Ovary (tissue), 3 donors: ENCODE data around the gene SULT2B1.

Experiments
- EP300 ChIP-seq: sonication (generic); formaldehyde crosslinking; IDR thresholded peaks from one replicate; pipeline ENCODE4 v1.6.1; 2017; ENCODE audit warnings: antibody characterized with exemption
- POLR2A ChIP-seq: fragments of 450-650 bp; IDR thresholded peaks from one replicate; pipeline ENCODE4 v1.6.1; 2017; ENCODE audit warnings: antibody characterized with exemption, mild to moderate bottlenecking, moderate library complexity
- TF ChIP-seq, protein P1 (sequence below), 3 donors: fragments of 450-650 bp in 2 of 3; fragments of 200-600 bp in 1 of 3; IDR thresholded peaks; one replicate each; pipeline versions ENCODE4 v1.5.1 to v1.8.0; 2016 to 2022; ENCODE audit warnings: antibody characterized with exemption in 3 of 3, mild to moderate bottlenecking in 1 of 3
- donor health status: DM: no; HTN: no; CAD: no.

DNA sequence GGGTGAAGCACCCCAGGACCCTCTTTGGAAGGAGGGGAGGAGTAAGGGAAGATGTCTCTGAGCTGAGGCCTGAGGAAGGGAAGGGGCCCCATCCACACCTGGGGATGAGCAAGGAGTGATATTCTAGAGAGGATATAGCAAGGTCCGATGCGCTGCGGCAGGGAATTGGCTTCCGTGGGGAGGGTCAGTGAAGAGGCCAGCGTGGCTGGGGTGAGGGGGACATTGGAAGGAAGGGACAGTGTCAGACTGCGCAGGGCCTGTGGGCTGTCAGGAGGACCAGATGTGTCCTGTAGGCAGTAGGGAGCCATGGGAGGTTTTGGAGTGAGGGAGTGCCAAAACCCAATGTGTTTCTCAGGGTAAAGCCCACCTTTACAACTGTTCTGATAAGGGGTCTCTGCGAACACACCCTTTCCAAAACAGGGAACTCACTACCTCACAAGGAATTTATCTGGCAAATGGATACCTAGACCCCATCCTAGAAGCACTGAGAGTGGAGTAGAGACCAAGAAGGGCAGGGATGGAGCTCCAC is 44.0 kb upstream of the SULT2B1 start:
- TF ChIP-seq, protein P1, sequence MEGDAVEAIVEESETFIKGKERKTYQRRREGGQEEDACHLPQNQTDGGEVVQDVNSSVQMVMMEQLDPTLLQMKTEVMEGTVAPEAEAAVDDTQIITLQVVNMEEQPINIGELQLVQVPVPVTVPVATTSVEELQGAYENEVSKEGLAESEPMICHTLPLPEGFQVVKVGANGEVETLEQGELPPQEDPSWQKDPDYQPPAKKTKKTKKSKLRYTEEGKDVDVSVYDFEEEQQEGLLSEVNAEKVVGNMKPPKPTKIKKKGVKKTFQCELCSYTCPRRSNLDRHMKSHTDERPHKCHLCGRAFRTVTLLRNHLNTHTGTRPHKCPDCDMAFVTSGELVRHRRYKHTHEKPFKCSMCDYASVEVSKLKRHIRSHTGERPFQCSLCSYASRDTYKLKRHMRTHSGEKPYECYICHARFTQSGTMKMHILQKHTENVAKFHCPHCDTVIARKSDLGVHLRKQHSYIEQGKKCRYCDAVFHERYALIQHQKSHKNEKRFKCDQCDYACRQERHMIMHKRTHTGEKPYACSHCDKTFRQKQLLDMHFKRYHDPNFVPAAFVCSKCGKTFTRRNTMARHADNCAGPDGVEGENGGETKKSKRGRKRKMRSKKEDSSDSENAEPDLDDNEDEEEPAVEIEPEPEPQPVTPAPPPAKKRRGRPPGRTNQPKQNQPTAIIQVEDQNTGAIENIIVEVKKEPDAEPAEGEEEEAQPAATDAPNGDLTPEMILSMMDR (IDR thresholded peaks at IDR 0.05): no peak
- TF ChIP-seq POLR2A (no peak), EP300 (no peak)
